Bone marrow (tissue), 2 donors: ENCODE data around the gene COL17A1.

ENCODE experiments used
- DNase-seq, 2 donors: peaks; one replicate each; lab custom pipeline; 2025; lab: John Stamatoyannopoulos, UW

Gene COL17A1

DNA sequence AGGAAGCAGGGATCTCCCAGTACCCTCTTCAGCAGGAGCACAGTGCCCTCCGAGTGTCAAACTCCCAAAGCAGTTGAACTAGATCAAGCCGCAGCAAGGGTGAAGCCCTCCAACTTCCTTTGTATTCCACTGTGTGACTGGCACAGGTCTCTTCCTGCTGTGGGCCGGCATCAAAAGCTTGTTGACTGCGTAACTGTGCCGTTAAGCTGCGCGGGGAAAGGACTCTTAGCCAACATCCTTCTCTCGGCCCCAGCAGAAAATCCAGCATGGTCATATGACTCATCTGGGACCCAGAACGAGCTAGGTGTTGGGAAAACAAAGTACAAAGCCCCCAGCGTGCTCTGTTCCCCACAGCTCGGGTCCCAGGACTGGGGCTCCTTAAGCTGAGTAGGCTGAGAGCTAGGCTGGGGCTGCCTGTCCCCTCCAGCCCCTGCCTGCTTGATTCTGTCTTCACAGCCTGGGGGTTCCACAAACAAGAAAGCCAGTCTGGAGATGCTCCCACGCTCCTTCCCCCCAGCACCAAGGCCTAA lies 52.2 kb downstream of the COL17A1 start:
- no peak for DNase-seq

DNA sequence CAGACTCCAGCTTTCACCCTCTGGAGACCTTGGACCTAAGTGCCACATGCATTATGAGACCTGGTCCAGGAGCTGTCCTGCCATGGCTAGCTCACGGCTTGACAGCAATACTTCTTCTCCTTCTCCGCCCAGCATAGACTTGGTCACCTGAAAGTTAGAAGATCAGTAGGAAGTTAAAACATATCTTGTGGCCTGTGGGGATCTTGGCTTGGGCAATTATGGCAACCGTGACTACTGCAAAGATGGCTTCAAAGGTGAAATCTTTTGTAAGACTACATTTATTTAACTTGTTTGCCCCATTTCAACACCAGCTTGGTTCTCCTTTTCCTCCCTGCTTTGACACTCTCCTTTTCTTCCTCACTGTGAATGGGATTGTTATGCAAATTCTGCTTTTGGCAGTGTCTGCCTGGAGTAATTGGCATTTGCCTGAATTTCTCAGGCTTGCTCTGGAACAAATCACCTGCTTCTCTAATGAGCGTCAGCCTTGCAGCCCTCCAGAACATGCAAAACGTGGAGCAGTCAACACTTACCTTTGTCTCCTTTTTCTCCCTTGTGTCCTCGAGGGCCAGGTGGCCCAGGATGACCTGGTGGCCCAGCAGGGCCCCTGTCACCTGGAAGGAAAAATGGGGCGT lies 53.4 kb downstream of the COL17A1 start:
- no peak for DNase-seq

DNA sequence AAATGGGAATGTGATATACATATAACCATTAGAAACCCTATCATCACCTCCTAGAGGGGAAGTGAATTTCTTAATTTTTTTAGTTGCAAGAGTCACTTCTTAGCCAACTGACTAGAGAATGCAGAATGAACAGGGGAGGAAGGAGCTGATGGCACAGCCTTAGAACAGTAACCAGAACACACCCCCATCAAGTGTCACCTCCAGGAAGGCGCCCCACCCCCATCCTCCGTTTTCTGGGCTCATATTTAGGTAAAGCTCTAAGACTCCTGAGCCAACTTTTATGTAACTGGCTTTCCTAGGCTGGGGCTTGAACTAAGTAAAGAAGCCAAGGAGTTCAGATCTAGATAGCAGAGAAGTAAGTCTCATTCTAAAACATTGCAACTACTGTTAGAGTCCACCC lies 54.0 kb downstream of the COL17A1 start:
- DNase-seq = no peak

DNA sequence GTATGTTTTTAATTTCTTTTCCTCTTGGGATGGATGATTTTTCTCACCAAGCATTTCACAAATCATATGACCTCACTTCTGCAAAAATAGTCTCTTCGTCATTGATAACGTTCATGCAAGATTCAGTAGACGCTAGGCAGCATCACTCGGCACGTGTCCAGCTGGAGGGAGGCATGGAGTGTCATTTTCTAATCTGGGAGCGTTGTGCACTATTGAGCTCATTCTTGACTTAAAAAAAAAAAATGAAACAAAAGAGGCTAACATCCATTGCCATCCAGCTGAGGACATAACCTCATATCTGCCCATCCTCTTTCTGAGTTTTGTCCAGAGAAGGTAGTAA lies 56.2 kb downstream of the COL17A1 start:
- no peak for DNase-seq

- DNase-seq = no peak
Observed at GRCh38 chr10:104028823-104029520, 56.7 kb downstream of the COL17A1 start.

DNA sequence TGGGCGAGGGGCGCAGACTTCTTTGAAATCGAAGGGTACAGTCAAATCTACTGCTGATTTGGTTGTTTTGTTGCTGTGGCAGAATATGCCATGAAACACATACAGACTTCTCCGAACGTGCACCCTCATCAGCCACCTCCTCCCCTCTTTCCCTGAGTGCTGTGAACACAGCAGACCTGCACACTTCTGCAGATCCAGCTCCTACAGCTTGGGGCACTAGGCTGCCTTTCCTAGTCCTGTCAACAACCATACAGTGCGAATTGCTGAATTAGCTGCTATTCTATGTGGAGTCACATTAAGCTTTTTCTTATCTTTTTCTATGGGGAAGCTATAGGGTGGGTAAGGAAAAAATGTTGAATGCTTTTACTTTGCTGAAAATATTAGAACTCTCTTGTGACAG lies 57.5 kb downstream of the COL17A1 start:
- peak in 1 of 2 donors; percentile 5 for DNase-seq

DNA sequence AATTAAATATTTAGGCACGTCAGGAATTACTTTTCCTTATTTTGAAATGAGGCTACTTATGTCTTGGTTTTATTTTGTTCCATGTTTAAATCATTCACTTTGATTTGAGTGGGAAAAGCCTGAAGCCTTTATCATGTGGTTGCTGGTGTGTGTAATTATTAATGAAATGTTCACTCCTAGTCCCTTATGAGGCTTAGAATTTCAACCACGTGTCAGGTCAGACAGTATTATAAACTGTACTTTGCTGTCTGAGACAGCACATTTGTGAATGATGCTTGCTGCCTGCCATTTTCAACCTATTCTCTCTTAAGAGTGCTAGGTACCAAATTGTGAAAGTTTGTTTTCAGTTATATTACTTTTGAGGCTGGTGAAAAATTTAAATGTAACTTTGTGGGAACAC lies 58.9 kb downstream of the COL17A1 start:
- no peak for DNase-seq

DNA sequence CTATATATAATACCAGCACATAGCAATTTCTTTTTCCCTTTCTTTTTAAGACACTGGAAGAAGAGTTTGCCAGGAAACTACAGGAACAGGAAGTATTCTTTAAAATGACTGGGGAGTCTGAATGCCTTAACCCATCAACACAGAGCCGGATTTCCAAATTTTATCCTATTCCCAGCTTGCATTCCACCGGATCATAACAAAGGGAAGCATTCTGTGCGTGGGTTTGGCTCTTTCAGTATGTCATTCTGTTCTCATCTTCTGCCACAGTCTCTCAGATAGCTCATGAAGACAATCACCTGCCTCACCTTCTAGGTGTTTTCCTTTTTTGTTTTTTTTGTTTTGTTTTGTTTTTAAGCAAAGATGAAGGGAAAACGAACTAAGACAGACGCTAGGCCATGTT lies 60.2 kb downstream of the COL17A1 start:
- DNase-seq = no peak

GRCh38 chr10:104022026-104022425 lies 63.7 kb downstream of the COL17A1 start:
- no peak for DNase-seq

- no peak for DNase-seq
Observed at GRCh38 chr10:104021246-104021645, 64.4 kb downstream of the COL17A1 start.

- no peak for DNase-seq
Observed at GRCh38 chr10:104020020-104020419, 65.7 kb downstream of the COL17A1 start.

DNA sequence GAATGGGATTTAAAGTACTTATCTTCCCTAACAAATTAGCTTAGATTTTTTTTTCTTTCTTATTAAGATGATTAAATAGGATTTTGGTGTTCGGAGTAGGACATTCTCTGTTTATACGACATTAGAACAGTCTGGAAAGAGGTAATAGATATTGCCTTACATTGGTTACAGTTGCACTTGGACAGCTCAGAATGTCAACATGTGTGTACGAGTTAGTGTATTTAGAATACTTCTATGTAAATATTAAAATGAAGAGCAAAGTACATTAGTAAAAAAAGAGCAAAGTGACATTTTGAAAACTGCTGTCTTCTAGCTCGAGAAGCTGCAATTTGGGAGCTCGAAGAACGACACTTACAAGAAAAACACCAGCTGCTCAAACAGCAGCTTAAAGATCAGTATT lies 67.2 kb downstream of the COL17A1 start:
- DNase-seq = no peak

DNA sequence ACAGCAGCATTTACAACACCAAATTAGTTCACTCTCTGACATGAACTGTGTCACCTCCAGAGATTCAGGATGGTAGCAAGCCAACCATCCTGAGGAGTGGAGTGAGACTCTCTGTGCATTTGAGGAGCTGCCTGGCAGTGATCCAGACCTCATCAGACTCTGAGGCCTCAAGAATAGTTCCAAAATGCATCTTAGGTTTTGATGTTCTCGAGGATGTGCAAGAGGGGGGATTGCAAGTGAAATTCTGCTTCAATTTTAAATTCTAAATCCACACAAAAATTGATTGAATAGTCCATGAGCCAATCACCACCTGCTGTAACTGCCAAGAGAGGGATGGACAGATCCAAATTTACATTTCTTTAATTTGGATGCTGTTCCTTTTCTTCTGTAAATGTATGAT lies 69.0 kb downstream of the COL17A1 start:
- DNase-seq = no peak

DNA sequence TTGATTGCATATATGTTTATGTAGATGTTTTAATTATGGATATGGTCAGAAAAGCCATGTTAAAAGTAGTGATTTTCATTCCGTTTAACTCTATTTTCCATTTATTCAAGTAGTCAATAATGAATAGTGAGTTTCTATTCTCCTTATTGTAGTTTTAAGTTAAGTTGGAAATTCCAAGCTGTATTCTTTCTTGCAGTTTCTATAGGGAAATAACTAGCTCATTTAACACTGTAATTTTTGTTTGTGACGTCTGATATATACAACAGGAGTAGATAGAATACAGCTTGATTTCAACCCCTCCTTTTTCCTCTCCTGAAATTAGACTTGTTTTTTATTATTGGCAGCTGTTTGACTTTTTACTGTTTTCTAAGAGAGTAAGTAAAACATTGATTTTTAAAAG lies 71.5 kb downstream of the COL17A1 start:
- DNase-seq = no peak

- DNase-seq = no peak
Observed at GRCh38 chr10:104013489-104013888, 72.2 kb downstream of the COL17A1 start.

GRCh38 chr10:104011904-104012303 lies 73.8 kb downstream of the COL17A1 start:
- DNase-seq = no peak

DNA sequence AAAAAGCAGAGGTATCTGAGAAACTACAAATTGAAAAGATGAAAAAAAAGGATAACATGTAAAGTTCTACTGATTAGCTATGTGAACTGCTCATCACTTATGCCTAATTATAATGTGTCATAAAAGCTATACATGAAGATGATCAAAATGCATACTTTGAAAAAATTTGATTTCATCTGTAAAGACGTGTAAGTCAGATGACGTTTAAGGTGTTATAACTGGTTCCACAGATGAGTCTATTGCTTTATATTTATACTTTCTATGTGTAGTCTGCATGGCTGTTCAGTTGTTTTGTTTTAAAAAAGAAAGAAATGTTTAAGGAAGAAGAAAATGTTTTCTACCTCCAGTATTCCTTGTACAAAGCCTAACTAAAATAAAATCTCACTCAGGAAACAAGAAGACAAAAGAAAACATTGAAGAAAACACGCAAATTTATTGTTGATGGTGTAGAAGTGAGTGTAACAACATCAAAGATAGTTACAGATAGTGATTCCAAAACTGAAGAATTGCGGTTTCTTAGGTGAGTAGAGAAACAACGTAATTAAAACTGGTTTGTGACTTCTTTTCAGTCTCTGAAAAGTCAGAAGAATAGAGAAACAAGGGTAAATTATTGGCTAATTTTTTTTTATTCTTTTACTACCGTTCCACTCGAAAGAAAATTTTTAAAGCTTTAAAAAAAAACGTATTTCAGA lies 80.4 kb downstream of the COL17A1 start:
- no peak for DNase-seq

DNA sequence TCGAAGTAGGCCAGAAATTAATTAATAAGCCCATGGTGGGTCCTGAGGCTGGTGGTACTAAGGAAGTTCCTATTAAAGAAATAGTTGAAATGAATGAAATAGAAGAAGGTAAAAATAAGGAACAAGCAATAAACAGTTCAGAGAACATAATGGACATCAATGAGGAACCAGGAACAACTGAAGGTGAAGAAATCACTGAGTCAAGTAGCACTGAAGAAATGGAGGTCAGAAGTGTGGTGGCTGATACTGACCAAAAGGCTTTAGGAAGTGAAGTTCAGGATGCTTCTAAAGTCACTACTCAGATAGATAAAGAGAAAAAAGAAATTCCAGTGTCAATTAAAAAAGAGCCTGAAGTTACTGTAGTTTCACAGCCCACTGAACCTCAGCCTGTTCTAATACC lies 82.8 kb downstream of the COL17A1 start:
- DNase-seq = no peak

DNA sequence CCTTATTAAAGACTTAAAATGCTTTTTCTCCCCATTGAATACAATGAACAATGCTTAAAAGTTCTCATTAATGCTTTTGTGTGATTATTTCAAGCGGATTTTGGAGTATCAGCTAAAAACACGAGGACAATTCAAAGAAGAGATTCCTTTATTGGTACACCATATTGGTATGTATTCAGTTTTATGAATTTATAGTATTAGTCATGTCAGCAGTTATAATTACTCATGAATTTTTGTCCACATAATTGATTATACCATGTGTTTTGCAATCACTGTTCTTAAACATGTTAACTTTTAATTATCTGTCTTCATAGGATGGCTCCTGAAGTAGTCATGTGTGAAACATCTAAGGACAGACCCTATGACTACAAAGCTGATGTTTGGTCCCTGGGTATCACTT lies 86.9 kb downstream of the COL17A1 start:
- DNase-seq = no peak

DNA sequence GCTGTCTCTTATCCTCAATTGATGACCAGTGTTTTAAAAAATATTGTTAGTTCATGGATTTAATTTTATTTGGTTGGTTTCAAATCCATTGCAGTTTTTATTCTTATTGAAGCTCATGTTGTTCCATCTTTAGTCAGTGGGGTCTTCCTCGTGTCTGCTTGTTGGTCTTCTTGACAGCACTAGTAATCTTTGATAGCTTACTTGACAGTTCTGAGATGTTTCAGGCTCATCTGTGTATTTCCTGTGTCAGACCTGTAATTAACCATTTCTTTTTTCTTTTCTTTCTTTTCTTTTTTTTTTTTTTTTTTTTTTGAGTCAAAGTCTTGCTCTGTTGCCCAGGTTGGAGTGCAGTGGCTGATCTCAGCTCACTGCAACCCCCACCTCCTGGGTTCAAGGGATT lies 90.5 kb downstream of the COL17A1 start:
- no peak for DNase-seq

- DNase-seq = no peak
Observed at GRCh38 chr10:103991393-103992128, 94.1 kb downstream of the COL17A1 start.

GRCh38 chr10:103990531-103990930 lies 95.1 kb downstream of the COL17A1 start:
- DNase-seq = no peak

- DNase-seq = no peak
Observed at GRCh38 chr10:103990121-103990520, 95.6 kb downstream of the COL17A1 start.
